H1 (cell line): ENCODE data around the gene RAB9B. TPM values are rescaled to one million over a fixed set of nuclear protein-coding genes. Genes with fewer than 3 reads are reported as not detected.

Source experiments
- CBX5 ChIP-seq: fragments of 300-800, 300-1000 bp; sonication (generic); IDR thresholded peaks from 2 replicates; pipeline ENCODE4 v1.7.1; 2016; ENCODE audit warnings: antibody characterized with exemption, low read length, low read depth
- CHD1 ChIP-seq: IDR thresholded peaks from 2 replicates; pipeline ENCODE4 v1.6.1; 2012; ENCODE audit warnings: low read depth, low read length, improper control_type of control experiment
- KDM1A ChIP-seq: fragments of 200-600, 300-600 bp; sonication (generic); IDR thresholded peaks from 2 replicates; pipeline ENCODE4 v1.7.1; 2016; ENCODE audit warnings: mild to moderate bottlenecking, low read length, borderline replicate concordance
- RNF2 ChIP-seq: fragments of 200-900, 300-1000 bp; sonication (generic); IDR thresholded peaks from 2 replicates; pipeline ENCODE4 v1.7.1; 2016; ENCODE audit warnings: borderline replicate concordance, low read depth, mild to moderate bottlenecking, antibody characterized with exemption, low read length; ENCODE audit not compliant: poor library complexity, severe bottlenecking; ENCODE audit errors: missing control alignments
- SIX5 ChIP-seq: IDR thresholded peaks from 2 replicates; pipeline ENCODE4 v1.6.1; 2011; ENCODE audit warnings: mild to moderate bottlenecking, low read depth, low read length
- SUZ12 ChIP-seq: fragments of 200-600 bp; sonication (generic); IDR thresholded peaks from 2 replicates; pipeline ENCODE4 v1.6.1; 2012; ENCODE audit warnings: mild to moderate bottlenecking, inconsistent platforms, low read length, moderate library complexity, mixed read lengths
- TEAD4 ChIP-seq: IDR thresholded peaks from 2 replicates; pipeline ENCODE4 v1.6.1; 2012; ENCODE audit warnings: low read depth, low read length, inconsistent platforms, mixed read lengths
- YY1 ChIP-seq: IDR thresholded peaks from 2 replicates; pipeline ENCODE4 v1.6.1; 2011; ENCODE audit warnings: low read depth, mild to moderate bottlenecking, low read length
- polyA plus RNA-seq, 7 experiments: library from polyadenylated mRNA; depleted of rRNA in 3 of 7; stranded (reverse) in 5 of 7; unstranded in 2 of 7; fragments of >200 nt in 5 of 7; fragments of 200-250 nt in 2 of 7; gene quantifications; 1 replicate in 5 of 7; 2 replicates in 1 of 7; 4 replicates in 1 of 7; pipeline versions ENCODE4 v1.2.1 to v1.2.3, GENCODE V29; 2011 to 2013; ENCODE audit warnings: missing spikeins in 2 of 7, mixed read lengths in 2 of 7
- total RNA-seq: library from RNA; stranded (reverse); fragmentation: NEBNext Ultra II Directional; extraction: Animal tissue kit (Norgen Biotek cat#: 25700); gene quantifications from 2 replicates; pipeline ENCODE4 v1.2.1, GENCODE V29; 2021

Gene RAB9B
- total and polyA plus RNA-seq, 2 of the 8 experiments (the other 6 are each of a cell fraction or from before 2014, with no cell fraction given): 0.26 to 0.56 TPM

DNA sequence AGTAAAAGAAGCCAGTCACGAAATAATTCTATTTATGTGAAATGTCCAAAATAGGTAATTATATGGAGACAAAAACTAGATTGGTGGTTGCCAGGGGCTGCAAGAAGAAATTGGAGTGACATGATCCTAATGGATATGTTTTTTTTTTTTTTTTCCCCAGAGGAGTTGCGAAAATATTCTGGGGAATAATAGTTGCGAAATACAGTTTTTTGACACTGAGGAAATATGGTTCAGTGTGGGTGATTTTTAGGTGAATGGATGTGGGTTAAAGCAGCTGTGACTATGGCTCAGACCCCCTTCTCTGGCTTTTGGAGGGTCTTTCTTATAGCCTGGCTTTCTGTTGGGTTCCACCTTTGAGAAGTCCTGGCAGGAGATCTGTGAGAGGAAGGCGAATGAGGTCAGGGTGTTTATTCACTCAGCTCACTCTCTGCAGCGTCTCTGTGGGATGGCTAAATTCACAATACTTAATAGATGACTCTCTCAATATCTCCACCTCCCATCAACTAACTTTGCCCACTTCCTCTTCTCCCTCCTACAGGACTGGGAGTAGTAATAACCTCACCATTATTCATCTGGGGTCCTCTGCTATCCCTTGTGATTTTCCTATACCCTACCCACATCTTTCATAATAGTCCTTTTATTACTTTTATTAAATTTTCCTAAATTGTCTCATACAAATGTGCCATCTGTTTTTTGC, 15.3 kb upstream of the RAB9B start (continued):
- TF ChIP-seq RNF2 (no peak), CBX5 (no peak), KDM1A (no peak), TEAD4 (no peak), CHD1 (no peak), SIX5 (no peak), YY1 (no peak), SUZ12 (no peak)
